Fibroblast of gingiva (primary cell): Measurements from ENCODE around the gene PCSK4.
"Not testable (repeated sequence)": the region's sequence is repeated elsewhere in the genome, so short reads cannot be mapped to it uniquely, and the experiment has no call there.

Experiments used
- DNase-seq: peaks from one replicate; pipeline ENCODE4 v3.0.0-alpha.2; 2011; ENCODE audit warnings: low read depth

The PCSK4 gene

GRCh38 chr19:1505012-1505411, 14.9 kb upstream of the PCSK4 start:
- no peak for DNase-seq

- DNase-seq, result no peak
These were observed 14.0 kb upstream of the PCSK4 start for GRCh38 chr19:1503925-1504773.

- no peak for DNase-seq
These were observed 13.2 kb upstream of the PCSK4 start for GRCh38 chr19:1503089-1503924.

GRCh38 chr19:1502433-1503088, 12.4 kb upstream of the PCSK4 start:
- no peak for DNase-seq

GRCh38 chr19:1501200-1501595, 11.0 kb upstream of the PCSK4 start:
- no peak for DNase-seq

GRCh38 chr19:1499231-1499630, 9.1 kb upstream of the PCSK4 start:
- DNase-seq, result not testable (repeated sequence)

- DNase-seq, result no peak
These were observed 7.6 kb upstream of the PCSK4 start for GRCh38 chr19:1497578-1498235.

GRCh38 chr19:1496714-1497577, 6.8 kb upstream of the PCSK4 start:
- DNase-seq, result no peak

GRCh38 chr19:1495799-1496713, 5.9 kb upstream of the PCSK4 start:
- DNase-seq, result no peak

- DNase-seq, result no peak
These were observed 5.1 kb upstream of the PCSK4 start for GRCh38 chr19:1495051-1495798.

- DNase-seq, result no peak
These were observed 4.1 kb upstream of the PCSK4 start for GRCh38 chr19:1494115-1494815.

GRCh38 chr19:1492474-1493006, 2.4 kb upstream of the PCSK4 start:
- no peak for DNase-seq

- no peak for DNase-seq
These were observed 1.7 kb upstream of the PCSK4 start for GRCh38 chr19:1491849-1492170.

GRCh38 chr19:1491114-1491848, 1.1 kb upstream of the PCSK4 start, which contains the start of gene REEP6:
REEP6 (plus strand) TSS chr19:1491181; CDS start chr19:1491270, 89 bp downstream.
- no peak for DNase-seq

GRCh38 chr19:1489463-1490310, 463 bp downstream of the PCSK4 start:
- DNase-seq, result no peak

GRCh38 chr19:1488282-1488601, 1.9 kb downstream of the PCSK4 start:
- DNase-seq, result no peak
